ENCODE data around the gene ZNF544.

DNA sequence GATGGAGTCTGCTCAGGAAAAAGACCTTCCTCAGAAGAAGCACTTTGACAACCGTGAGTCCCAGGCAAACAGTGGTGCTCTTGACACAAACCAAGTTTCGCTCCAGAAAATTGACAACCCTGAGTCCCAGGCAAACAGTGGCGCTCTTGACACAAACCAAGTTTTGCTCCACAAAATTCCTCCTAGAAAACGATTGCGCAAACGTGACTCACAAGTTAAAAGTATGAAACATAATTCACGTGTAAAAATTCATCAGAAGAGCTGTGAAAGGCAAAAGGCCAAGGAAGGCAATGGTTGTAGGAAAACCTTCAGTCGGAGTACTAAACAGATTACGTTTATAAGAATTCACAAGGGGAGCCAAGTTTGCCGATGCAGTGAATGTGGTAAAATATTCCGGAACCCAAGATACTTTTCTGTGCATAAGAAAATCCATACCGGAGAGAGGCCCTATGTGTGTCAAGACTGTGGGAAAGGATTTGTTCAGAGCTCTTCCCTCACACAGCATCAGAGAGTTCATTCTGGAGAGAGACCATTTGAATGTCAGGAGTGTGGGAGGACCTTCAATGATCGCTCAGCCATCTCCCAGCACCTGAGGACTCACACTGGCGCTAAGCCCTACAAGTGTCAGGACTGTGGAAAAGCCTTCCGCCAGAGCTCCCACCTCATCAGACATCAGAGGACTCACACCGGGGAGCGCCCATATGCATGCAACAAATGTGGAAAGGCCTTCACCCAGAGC lies 16.2 kb upstream of the ZNF544 start:
- TF ChIP-seq POLR2A (IDR thresholded peaks at IDR 0.05; ENCODE audit: low read depth) (no peak), EP300 (IDR thresholded peaks at IDR 0.05) (no peak), POLR2AphosphoS5 (IDR thresholded peaks at IDR 0.05) (no peak)
- TF ChIP-seq, protein P1, sequence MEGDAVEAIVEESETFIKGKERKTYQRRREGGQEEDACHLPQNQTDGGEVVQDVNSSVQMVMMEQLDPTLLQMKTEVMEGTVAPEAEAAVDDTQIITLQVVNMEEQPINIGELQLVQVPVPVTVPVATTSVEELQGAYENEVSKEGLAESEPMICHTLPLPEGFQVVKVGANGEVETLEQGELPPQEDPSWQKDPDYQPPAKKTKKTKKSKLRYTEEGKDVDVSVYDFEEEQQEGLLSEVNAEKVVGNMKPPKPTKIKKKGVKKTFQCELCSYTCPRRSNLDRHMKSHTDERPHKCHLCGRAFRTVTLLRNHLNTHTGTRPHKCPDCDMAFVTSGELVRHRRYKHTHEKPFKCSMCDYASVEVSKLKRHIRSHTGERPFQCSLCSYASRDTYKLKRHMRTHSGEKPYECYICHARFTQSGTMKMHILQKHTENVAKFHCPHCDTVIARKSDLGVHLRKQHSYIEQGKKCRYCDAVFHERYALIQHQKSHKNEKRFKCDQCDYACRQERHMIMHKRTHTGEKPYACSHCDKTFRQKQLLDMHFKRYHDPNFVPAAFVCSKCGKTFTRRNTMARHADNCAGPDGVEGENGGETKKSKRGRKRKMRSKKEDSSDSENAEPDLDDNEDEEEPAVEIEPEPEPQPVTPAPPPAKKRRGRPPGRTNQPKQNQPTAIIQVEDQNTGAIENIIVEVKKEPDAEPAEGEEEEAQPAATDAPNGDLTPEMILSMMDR (IDR thresholded peaks at IDR 0.05): no peak

Data from esophagus muscularis mucosa (tissue), 4 donors.